Stimulated activated CD8-positive, alpha-beta memory T cell treated with anti-CD3 and anti-CD28 coated beads, Interleukin-12 subunit alpha, Interleukin-12 subunit beta, amount 100 ng/mL, for 1 hour (primary cell): ENCODE data around the gene ARMC7.
"Not testable (repeated sequence)": the region's sequence is repeated elsewhere in the genome, so short reads cannot be mapped to it uniquely, and the experiment has no call there.

ENCODE experiments used
- DNase-seq: peaks from one replicate; pipeline ENCODE4 v3.0.0-alpha.2; 2020; ENCODE audit warnings: low read depth

The ARMC7 gene

GRCh38 chr17:75109407-75110233 is at the start of gene ARMC7:
ARMC7 (plus strand) TSS chr17:75109969; CDS start chr17:75110289, 320 bp downstream.
- peak; percentile 82 for DNase-seq

GRCh38 chr17:75060434-75061054 is 49.2 kb upstream of the ARMC7 start:
- no peak for DNase-seq

GRCh38 chr17:75061055-75061438 is 48.7 kb upstream of the ARMC7 start:
- DNase-seq = no peak

GRCh38 chr17:75061618-75062017 is 48.2 kb upstream of the ARMC7 start:
- no peak for DNase-seq

GRCh38 chr17:75063201-75063600 is 46.6 kb upstream of the ARMC7 start:
- no peak for DNase-seq

GRCh38 chr17:75063626-75064025 is 46.1 kb upstream of the ARMC7 start:
- no peak for DNase-seq

GRCh38 chr17:75064040-75064439 is 45.7 kb upstream of the ARMC7 start:
- no peak for DNase-seq

- DNase-seq = no peak
Measured at GRCh38 chr17:75064460-75064859, 45.3 kb upstream of the ARMC7 start.

GRCh38 chr17:75064867-75065561 is 44.8 kb upstream of the ARMC7 start:
- no peak for DNase-seq

- no peak for DNase-seq
Measured at GRCh38 chr17:75065562-75066151, 44.1 kb upstream of the ARMC7 start.

- no peak for DNase-seq
Measured at GRCh38 chr17:75067856-75068255, 41.9 kb upstream of the ARMC7 start.

GRCh38 chr17:75068750-75069149 is 41.0 kb upstream of the ARMC7 start:
- no peak for DNase-seq

- DNase-seq = no peak
Measured at GRCh38 chr17:75069783-75070182, 40.0 kb upstream of the ARMC7 start.

- DNase-seq = not testable (repeated sequence)
Measured at GRCh38 chr17:75071478-75072271, 38.1 kb upstream of the ARMC7 start.

- not testable (repeated sequence) for DNase-seq
Measured at GRCh38 chr17:75072909-75073308, 36.9 kb upstream of the ARMC7 start.

- DNase-seq = no peak
Measured at GRCh38 chr17:75073618-75074047, 36.1 kb upstream of the ARMC7 start.

GRCh38 chr17:75074532-75074931 is 35.2 kb upstream of the ARMC7 start:
- no peak for DNase-seq

GRCh38 chr17:75075597-75076336 is 34.0 kb upstream of the ARMC7 start:
- no peak for DNase-seq

GRCh38 chr17:75077072-75077495 is 32.7 kb upstream of the ARMC7 start:
- no peak for DNase-seq

GRCh38 chr17:75077496-75078283 is 32.1 kb upstream of the ARMC7 start:
- no peak for DNase-seq
